Hematopoietic multipotent progenitor cell treated with erythropoietin and hydrocortisone succinate and interleukin-3 and kit ligand, for 6 days (in vitro differentiated cells): ENCODE data around the gene LYST.
"Not testable (repeated sequence)": the region's sequence is repeated elsewhere in the genome, so short reads cannot be mapped to it uniquely, and the experiment has no call there.

Source experiments
- DNase-seq: peaks from one replicate; pipeline ENCODE4 v3.0.0-alpha.2; 2015

LYST gene

GRCh38 chr1:235650341-235651169 lies 216.2 kb downstream of the LYST start:
- DNase-seq, result no peak

GRCh38 chr1:235649368-235650163 lies 217.1 kb downstream of the LYST start, which contains the start of gene GNG4:
GNG4 (minus strand) TSS chr1:235649784; CDS start chr1:235583838, 65,946 bp downstream.
- DNase-seq, result peak; percentile 31

DNA sequence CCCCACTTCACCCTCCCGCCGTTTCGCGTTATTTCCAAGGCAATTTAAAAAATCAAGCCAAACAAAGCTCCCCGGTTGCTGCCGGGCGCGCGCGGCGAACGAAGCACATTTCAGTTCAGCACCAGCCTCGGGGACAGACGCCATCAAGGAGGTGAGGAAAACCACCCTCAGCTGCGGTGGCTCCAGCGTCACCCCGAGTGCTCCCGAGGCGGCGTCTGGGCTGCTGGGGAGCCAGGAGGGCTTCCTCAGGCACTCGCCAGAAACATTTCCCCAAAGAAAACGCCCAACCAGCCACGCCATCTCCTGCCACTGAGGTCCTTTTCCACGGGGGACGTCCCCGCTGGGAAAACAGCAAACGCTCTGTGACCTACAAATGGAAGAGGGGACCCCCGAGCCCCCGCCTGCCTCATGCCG lies 217.7 kb downstream of the LYST start:
- DNase-seq, result peak; percentile 81

GRCh38 chr1:235648407-235648907 lies 218.2 kb downstream of the LYST start:
- DNase-seq, result peak; percentile 43

DNA sequence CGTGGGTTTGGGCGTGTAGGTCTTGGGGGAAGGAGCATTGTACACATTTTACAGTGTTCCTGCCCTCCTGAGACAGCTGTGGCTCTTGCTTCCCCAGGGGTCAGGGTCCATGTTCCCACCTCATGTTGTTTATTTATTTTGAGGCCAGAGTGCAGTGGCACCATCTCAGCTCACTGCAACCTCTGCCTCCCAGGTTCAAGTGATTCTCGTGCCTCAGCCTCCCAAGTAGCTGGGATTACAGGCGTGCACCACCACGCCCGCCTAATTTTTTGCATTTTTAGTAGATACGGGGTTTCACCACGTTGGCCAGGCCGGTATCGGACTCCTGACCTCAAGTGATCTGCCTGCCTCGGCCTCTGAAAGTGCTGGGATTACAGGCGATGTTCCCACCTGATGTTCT lies 219.2 kb downstream of the LYST start:
- DNase-seq, result not testable (repeated sequence)

GRCh38 chr1:235646463-235646862 lies 220.2 kb downstream of the LYST start:
- no peak for DNase-seq

DNA sequence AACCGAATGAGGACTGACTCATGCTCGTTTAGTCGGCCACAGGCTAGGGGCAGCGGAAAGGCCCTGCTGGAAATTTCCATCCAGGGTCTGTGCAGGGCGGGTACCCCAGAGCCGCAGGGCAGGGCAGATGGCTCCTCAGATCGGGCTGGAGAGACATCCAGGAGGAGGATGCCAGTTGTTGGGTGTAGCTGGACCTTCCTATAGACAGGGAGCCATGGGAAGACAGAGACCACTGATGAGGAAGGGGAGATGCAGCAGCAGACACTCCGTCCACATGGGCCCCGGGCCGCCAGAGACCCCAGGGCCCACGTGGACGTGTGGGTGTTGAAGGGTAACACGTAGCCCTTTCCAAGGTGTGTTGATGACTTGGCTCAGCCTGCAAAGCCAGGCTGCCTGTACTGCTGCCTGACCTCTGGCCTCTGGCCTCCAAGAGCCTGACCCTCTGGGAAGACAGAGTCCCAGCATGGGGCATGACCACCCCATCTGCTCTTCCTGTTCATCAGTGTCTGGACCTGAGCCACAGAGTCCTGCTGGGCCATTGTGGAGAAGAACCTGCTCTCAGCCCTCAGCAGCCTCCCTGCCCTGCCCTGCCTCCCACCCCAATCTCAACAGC lies 221.9 kb downstream of the LYST start:
- no peak for DNase-seq

DNA sequence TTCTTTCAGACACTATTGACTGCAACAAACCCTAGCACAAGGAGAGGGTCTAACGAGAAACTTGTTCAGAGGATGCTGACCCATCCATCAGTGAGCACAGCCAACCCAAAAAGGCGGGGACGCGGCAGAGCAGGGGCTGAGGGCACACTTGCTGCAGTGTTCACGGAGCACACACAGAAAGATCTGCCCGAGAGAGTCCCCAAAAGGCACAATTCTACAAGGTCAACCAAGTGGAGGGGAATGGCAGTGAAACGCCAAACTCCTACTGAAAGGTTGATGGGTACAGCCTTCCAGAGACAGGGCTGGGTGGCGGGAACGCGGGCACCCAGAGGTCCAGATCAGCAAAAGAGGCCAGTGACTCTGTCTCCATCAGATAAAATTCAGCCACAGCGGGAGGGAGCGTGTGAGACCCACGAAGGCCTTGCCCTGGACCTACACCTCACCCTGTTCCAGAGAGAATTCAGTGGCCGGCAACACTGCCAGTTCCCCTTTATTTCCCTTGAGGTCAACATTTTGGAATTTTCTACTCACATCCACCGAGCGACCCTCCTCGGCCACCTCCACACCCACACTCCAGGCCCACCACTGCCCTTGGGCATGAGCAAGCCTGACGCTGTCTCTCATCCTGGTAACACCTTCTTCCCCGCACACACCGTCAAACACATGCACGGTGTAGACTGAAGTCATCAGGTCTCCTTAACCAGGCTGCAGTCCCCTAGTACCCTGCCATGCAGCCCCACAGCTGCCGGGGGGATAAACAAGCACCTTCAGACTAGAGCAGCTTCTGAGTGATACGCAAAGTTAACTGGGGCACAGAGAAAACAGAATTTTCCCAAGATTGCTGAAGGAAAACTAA lies 222.6 kb downstream of the LYST start:
- DNase-seq, result no peak

DNA sequence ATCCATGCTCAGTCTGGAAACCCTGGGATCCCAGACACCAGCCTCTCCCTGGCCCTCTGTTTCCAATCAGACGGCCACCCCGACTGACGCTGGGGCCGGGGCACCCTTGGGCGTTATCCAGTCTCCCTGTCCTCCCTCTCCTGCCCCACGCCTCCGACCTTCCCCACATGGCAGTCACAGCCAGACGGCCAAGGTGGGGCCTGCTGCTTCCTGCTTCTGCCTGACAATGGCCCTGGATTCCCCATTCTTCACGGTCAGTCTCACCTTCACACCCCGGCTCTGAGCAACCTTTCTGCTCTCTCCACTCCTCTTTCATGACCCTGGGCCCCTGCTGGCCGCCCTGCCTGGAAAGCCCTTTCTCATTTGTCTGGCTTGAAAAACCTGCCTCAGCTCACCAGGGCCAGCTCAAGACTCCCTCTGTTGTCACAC lies 223.7 kb downstream of the LYST start:
- no peak for DNase-seq

GRCh38 chr1:235642011-235642942 lies 224.4 kb downstream of the LYST start:
- DNase-seq, result peak; percentile 33

DNA sequence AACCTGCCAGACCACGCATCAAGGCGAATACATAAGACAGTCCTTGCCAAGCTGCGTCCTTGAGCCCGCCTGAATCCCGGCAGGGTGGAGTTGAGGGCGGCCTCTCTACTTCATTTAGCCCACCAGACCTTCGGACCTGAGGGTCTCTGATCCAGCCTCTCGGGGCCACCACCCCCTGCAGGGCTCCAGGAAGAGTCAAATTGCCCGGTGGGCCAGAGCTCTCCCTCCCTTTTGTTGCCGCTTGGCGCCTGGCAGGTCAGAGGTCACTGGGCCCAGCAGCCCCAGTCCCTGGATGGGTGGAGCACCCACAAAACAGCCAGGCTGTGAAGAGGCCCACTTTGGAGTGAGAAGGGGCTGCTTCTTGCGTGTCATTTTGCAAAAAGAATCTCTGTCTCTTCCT lies 226.1 kb downstream of the LYST start:
- no peak for DNase-seq

- no peak for DNase-seq
Measured at GRCh38 chr1:235639226-235640205, 227.2 kb downstream of the LYST start.

DNA sequence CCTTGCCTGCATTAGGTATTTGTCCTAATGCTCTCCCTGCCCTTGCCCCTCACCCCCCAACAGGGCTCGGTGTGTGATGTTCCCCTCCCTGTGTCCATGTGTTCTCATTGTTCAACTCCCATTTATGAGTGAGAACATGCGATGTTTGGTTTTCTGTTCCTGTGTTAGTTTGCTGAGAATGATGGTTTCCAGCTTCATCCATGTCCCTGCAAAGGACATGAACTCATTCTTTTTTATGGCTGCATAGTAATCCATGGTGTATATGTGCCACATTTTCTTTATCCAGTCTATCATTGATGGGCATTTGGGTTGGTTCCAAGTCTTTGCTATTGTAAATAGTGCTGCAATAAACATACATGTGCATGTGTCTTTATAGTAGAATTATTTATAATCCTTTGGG lies 228.1 kb downstream of the LYST start:
- not testable (repeated sequence) for DNase-seq

- no peak for DNase-seq
Measured at GRCh38 chr1:235637756-235638534, 228.8 kb downstream of the LYST start.

GRCh38 chr1:235635938-235636662 lies 230.6 kb downstream of the LYST start:
- no peak for DNase-seq

- DNase-seq, result no peak
Measured at GRCh38 chr1:235632506-235633401, 234.0 kb downstream of the LYST start.

- DNase-seq, result no peak
Measured at GRCh38 chr1:235631816-235632215, 234.9 kb downstream of the LYST start.
